ENCODE data around the gene URM1. TPM values are rescaled to one million over a fixed set of nuclear protein-coding genes. Genes with fewer than 3 reads are reported as not detected.

The URM1 gene
- total RNA-seq, 1 donor from 2014 or later = 76.9 TPM

DNA sequence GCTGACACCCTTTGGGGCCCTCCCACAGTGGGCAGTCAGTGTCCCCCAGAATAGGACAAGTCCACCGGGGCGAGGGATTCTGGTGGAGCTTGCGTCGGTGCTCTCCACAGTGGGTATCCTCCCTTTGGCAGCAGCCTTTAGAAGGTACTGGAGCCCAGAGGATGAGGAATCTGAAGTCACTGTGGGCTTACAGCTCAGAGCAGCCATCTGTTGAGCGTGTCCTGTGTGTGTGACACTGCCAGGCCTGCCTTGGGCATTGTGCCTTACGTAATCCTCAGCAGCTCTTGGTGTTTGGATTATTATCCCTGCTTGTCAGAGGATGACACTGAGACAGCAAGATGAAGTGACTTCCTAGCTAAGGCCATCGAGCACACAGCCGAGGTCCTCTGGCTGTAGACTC is 12.6 kb downstream of the URM1 start:
- intact Hi-C loops (cut with micrococcal nuclease) = no loop called here

DNA sequence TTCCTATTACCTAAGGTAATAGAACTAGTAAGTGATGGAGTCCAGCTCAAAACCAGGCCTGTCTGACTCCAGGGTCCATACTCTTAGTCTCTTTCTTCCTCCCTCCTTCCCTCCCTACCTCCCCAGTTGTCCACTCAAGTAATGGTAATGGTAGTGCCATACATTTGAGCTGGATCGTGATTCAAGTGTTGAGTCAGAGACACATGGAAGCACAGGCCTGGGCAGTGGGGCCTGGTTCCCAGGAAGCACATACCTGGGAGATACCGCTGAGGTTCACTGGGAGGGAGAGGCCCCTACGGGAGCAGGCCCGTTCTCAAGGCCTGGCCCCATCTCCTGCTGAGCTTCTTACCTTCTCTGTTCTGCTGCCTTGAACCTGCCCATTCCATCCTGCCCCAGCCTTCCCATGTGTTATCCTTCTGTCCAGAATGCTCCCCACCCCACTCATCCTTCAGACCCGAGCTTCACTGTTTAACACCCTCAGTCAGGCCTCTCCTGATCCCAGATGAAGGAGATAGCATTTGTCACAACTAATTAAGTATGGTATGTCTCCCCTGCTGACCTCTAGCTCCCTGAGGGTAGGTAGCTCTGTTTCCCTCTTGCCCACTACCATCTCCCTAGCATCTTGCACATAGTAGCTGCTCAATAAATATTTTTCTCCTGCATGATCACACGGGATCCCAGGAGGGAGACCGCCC is 13.8 kb downstream of the URM1 start:
- intact Hi-C loops (cut with micrococcal nuclease) = no loop called here

- intact Hi-C loops (cut with micrococcal nuclease) = no loop called here
Observed at GRCh38 chr9:128385496-128386460, 14.6 kb downstream of the URM1 start.

DNA sequence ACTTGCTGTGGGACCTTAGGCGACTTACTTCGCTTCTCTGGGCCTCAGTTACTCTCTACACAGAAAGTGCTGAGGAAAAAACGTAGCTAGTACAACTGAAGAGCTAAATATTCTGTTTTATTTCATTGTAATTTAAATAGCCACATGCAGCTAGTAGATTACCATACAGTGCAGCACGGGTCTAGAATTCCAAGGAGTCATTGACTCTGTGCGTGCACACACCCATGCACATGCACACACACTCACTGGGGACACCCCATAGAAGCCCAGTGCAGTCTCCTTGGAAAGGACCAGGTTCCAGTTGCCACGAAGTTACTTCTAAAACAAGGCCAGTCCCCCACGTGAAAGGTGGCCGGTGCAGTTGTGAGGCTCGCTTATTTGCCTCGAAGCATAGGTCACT is 17.0 kb downstream of the URM1 start:
- intact Hi-C loops (cut with micrococcal nuclease) = no loop called here

- intact Hi-C loops (cut with micrococcal nuclease) = no loop called here
Observed at GRCh38 chr9:128389395-128390149, 18.4 kb downstream of the URM1 start.

GRCh38 chr9:128390150-128390812 is 19.1 kb downstream of the URM1 start:
- intact Hi-C loops (cut with micrococcal nuclease) = no loop called here

DNA sequence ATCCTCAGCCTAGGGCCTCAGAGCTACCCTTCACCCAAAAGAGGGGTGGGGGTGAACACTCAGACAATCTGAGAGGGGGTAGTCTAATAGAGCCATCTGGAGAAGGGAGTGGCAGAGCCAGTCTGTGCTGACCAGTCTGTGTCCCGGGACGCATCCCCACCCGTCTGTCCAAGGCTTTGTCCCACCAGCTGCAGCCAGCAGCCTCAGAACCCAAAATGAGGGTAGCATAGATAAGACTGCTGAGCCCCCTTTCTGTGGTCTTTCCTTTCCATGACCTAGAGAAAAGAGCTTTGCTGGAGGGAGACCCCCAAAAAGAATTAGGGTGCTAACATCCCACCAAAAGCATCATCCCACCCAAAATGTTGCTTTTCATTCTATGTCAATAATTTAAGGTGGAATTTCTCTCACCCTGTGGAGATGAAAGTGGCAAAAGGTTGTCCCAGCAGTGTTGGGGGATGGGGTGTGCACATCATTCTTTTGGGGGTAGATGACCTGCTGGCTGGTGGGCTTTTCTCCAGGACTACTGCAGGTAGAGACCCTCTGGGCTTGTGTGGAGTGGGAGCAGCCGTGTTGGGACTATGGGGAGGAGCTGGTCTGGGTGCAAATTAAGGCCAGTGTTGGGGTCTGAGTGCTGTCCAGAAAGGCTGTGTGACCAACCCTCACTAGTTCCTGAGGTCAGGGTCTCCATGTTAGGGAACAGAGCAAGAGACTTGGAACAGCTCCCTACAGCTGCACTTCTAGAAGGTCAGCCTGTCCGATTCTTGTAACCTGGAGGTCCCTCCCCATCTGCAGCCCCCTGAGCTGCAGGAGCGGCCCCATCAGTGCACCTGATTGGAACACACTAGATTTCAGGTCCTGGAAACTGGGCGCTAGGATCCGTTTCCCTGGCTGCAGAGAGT is 19.9 kb downstream of the URM1 start:
- intact Hi-C loops (cut with micrococcal nuclease) = no loop called here

- intact Hi-C loops (cut with micrococcal nuclease) = no loop called here
Observed at GRCh38 chr9:128391956-128392301, 20.8 kb downstream of the URM1 start.

DNA sequence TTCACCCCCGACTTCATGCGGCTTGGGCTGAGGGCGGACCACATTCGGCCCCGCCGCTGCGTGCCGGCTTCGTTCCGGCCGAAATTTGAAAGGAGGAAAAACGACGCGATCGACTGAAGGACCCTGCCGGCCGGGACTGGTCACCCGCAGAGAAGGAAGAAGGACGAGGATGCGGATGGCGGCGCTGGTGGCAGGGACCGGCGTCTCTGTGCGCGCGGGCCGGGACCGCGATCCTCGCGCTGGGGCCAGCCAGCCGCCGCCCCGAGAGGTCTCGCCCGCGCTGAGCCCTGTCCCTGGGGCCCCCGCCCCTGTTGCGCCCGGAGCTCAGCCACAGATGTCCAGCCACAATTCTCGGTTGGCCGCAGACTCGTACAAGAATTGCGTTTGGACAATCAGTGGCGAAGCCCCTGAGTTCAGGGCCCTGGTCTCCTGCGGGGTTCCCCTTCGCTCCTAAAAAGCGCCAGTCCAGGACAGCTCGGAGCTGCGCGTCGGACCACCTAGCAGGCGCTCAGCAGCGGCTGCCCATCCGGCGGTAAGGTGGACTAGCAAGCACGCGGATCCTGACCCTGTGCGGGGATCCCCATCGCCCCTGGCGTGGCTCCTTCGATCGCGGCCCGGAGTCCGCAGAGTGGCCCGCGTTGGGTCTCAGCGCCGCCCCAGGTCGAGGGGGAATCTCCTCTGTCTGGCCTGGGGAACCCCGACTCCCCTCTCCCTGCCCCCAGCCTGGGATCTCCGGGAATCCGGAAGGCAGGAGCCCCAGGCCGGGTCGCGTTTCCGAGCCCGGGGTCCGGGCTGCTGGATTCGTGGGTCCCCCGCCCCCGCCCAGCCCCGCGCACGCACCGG is 21.3 kb downstream of the URM1 start:
- intact Hi-C loops (cut with micrococcal nuclease) = no loop called here

GRCh38 chr9:128393145-128393775 is 22.1 kb downstream of the URM1 start:
- intact Hi-C loops (cut with micrococcal nuclease) = no loop called here

DNA sequence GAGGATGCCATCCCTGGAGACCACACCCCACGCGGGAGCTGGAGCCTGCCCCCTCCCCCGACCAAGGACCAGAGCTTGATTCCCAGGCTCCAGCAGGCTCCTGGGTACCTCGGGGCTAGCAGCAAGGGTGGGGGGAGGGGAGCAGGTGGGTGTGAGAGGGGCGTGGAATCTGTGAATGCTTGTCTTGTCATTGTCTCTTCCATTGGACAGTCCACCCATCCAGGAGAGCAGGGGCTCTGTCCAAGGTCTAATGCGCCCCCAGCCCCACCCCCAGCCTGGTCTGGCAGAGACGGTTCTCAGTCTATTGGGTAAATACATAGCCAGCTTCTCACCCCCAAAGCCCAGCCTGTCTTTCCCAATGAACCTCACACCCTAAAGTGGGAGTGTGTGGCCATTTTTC is 22.8 kb downstream of the URM1 start:
- intact Hi-C loops (cut with micrococcal nuclease) = no loop called here

- intact Hi-C loops (cut with micrococcal nuclease) = no loop called here
Observed at GRCh38 chr9:128394379-128395168, 23.4 kb downstream of the URM1 start.

DNA sequence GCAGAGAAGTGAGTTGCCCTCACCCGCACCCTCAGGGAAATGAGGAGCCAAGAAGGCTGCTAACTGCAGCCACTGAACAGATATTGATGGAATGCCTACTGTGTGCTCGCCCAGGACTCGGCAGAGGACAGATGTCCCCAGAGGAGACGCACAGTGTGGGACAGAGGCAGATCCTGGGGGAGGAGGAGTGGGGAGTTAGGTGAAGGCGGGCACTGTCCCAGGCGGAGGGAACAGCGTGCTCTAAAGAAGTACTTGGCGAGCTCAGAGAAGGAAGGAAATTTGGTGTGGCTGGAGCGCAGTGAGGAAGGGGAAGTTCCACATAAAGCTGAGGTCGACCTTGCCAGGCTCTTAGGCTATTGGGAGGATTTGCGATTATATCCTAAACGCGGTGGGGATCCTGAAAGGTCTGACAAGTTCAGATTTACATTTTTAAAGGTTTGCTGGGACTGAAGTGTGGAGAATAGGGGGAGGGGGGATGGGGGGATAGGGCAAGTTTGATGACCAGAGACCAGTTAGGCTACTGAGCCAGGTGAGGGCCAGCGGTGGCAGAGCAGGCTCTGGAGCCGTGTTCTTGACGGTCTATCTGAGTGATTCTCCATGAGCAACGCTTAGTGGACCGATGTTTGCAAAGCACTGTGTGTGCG is 25.9 kb downstream of the URM1 start:
- intact Hi-C loops (cut with micrococcal nuclease) = no loop called here

DNA sequence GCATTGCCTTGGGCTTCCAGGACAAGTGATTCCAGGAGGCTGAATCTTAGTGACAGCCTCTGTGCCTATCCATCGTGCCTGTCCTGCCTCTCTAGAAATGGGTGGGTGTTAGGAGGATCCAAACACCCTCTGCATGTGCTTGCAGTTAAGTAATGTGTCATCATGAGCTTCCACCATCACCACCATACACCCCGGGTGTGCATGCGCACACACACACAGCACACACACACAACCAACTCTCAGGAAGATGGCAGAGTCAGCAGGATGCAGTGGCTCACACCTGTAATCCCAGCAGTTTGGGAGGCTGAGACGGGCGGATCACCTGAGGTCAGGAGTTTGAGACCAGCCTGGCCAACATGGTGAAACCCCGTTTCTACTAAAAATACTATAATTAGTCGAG is 26.7 kb downstream of the URM1 start:
- intact Hi-C loops (cut with micrococcal nuclease) = no loop called here

GRCh38 chr9:128399861-128400260 is 28.7 kb downstream of the URM1 start:
- intact Hi-C loops (cut with micrococcal nuclease) = no loop called here

DNA sequence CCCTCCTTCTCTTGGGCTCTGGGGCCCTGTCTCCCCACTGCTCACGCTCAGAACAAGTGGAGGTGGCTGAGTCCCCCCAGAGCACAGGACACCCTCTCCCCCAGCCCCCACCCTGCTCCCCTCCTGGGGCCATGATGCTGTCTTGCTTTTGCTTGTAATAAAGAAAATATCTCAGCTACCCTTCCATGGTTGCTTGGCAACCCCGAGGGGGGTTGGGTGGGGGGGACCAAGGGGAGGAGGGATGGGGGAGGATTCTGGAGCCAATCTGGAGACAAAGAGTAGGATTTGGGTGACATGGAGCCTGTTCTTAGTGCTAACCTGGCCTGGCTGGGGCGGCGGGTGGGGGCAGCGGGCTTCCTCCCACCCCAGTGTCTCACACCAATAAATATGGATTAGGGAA is 33.4 kb downstream of the URM1 start:
- intact Hi-C loops (cut with micrococcal nuclease) = no loop called here

DNA sequence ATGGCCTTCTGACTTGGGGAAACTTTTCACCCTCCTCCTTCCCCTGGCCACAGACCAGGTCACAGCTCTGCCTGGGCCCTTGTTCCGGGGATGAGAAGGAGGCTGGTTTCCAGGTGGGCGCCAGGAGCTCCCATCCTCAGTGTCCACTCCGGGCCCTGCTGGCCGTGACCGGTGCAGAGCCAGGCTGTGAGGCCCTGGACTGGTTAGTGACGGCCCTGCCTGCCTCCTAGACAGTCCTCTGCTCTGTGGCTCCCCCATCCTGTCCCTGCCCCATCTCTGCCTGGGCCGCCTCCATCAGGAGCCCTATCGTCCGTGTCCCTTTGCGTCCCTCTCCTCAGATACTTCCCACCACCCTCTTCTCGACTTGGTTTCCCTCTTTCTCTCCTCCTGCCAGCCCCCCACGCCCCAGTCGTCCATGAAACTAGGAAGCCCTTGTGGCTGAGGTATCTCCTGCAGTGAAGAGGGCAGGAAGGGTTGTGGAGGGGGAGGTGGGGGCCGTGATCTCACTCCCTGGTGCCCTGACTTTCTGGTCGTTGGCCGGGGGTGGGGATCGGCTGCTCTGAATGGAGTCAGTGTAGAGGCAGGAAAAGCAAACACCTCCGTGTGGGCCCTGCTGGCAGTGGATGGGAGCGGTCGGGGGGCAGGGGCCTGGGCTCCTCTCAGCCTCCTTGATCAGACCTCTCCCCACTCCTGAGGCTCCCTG is 34.1 kb downstream of the URM1 start:
- intact Hi-C loops (cut with micrococcal nuclease) = no loop called here

Data from T-helper 2 cell treated with Interferon-gamma antibody and Interleukin-4, amounts not matched to agents 100 ng/mL and 5 ng/mL, for 36 hours (primary cell).